OCI-LY3 (cell line): ENCODE results near the gene SHANK2.

ENCODE experiments used
- H2AFZ ChIP-seq: fragments of 200-600, 300-600 bp; shearing (Covaris generic); 2 replicates; pipeline ENCODE4 v1.6.0; 2014; ENCODE audit warnings: antibody characterized with exemption, low read depth, low read length
- H3K27ac ChIP-seq: fragments of 200-600, 300-600 bp; sonication (generic); 2 replicates; pipeline ENCODE4 v1.5.1; 2014; ENCODE audit warnings: mild to moderate bottlenecking, low read length, moderate library complexity, mixed read lengths
- H3K27me3 ChIP-seq: fragments of 200-600, 300-600 bp; sonication (generic); 2 replicates; pipeline ENCODE4 v1.6.1; 2014; ENCODE audit warnings: low read depth, low read length, mixed read lengths
- H3K36me3 ChIP-seq: fragments of 200-600, 300-600 bp; sonication (generic); replicated peaks from 2 replicates; pipeline ENCODE3; 2014; ENCODE audit warnings: low read depth, low read length, mixed read lengths
- H3K4me1 ChIP-seq: fragments of 300-600, 200-600 bp; sonication (generic); 2 replicates; pipeline ENCODE4 v1.6.1; 2014; ENCODE audit warnings: low read length, mixed read lengths
- H3K4me2 ChIP-seq: fragments of 200-600, 300-600 bp; sonication (generic); 2 replicates; pipeline ENCODE4 v1.6.1; 2014; ENCODE audit warnings: low read length, mixed read lengths
- H3K4me3 ChIP-seq: fragments of 300-600, 200-600 bp; sonication (generic); 2 replicates; pipeline ENCODE4 v1.5.1; 2014; ENCODE audit warnings: antibody characterized with exemption, mild to moderate bottlenecking, low read length, moderate library complexity
- H3K79me2 ChIP-seq: fragments of 300-600, 200-600 bp; shearing (Covaris generic); 2 replicates; pipeline ENCODE4 v1.6.1; 2014; ENCODE audit warnings: mild to moderate bottlenecking, low read length, mixed read lengths
- H3K9ac ChIP-seq: fragments of 300-600, 200-600 bp; shearing (Covaris generic); 2 replicates; pipeline ENCODE4 v1.6.0; 2014; ENCODE audit warnings: mild to moderate bottlenecking, low read length, moderate library complexity
- H3K9me3 ChIP-seq: fragments of 200-600, 300-600 bp; shearing (Covaris generic); 2 replicates; pipeline ENCODE4 v1.6.1; 2014; ENCODE audit warnings: low read length, mixed read lengths; ENCODE audit not compliant: insufficient read depth
- H4K20me1 ChIP-seq: fragments of 200-600, 300-600 bp; sonication (generic); 2 replicates; pipeline ENCODE4 v1.6.1; 2016; ENCODE audit warnings: low read length, mixed read lengths; ENCODE audit not compliant: insufficient read depth
- EZH2phosphoT487 ChIP-seq: fragments of 200-600 bp; shearing (Covaris generic); IDR thresholded peaks from 2 replicates; pipeline ENCODE4 v1.6.1; 2018; ENCODE audit warnings: antibody characterized with exemption, mixed run types, low read depth
- TF ChIP-seq, protein P1 (sequence below): fragments of 200-600, 300-600 bp; sonication (generic); IDR thresholded peaks from 2 replicates; pipeline ENCODE4 v1.5.1; 2014; ENCODE audit warnings: antibody characterized with exemption, low read length, low read depth

Gene SHANK2

GRCh38 chr11:71223671-71224660 is 28.4 kb downstream of the SHANK2 start:
- Histone ChIP-seq H3K9me3 (peaks cover 21% of the 10 kb centered on the region; the same call in 1 of the 2 replicates), H3K4me1 (no peaks in the 10 kb centered on the region), H3K9ac (no peak overlapping the region), H3K27ac (no peak overlapping the region), H3K36me3 (no peaks in the 10 kb centered on the region), H3K79me2 (no peaks in the 10 kb centered on the region), H3K27me3 (no peaks in the 10 kb centered on the region), H2AFZ (no peak overlapping the region), H4K20me1 (no peaks in the 10 kb centered on the region), H3K4me2 (no peak overlapping the region), H3K4me3 (no peak overlapping the region)
- no peak for TF ChIP-seq EZH2phosphoT487
- TF ChIP-seq, protein P1, sequence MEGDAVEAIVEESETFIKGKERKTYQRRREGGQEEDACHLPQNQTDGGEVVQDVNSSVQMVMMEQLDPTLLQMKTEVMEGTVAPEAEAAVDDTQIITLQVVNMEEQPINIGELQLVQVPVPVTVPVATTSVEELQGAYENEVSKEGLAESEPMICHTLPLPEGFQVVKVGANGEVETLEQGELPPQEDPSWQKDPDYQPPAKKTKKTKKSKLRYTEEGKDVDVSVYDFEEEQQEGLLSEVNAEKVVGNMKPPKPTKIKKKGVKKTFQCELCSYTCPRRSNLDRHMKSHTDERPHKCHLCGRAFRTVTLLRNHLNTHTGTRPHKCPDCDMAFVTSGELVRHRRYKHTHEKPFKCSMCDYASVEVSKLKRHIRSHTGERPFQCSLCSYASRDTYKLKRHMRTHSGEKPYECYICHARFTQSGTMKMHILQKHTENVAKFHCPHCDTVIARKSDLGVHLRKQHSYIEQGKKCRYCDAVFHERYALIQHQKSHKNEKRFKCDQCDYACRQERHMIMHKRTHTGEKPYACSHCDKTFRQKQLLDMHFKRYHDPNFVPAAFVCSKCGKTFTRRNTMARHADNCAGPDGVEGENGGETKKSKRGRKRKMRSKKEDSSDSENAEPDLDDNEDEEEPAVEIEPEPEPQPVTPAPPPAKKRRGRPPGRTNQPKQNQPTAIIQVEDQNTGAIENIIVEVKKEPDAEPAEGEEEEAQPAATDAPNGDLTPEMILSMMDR, result no peak

- H3K4me1 ChIP-seq, result no peaks in the 10 kb centered on the region
- H3K36me3 ChIP-seq, result no peaks in the 10 kb centered on the region
- H3K27ac ChIP-seq, result no peak overlapping the region
- no peak overlapping the region for H3K9ac ChIP-seq
- H3K4me3 ChIP-seq, result no peak overlapping the region
- H4K20me1 ChIP-seq, result no peaks in the 10 kb centered on the region
- H3K79me2 ChIP-seq, result no peaks in the 10 kb centered on the region
- H2AFZ ChIP-seq, result no peak overlapping the region
- H3K9me3 ChIP-seq, result peaks cover 23% of the 10 kb centered on the region; the same call in 1 of the 2 replicates
- no peak overlapping the region for H3K4me2 ChIP-seq
- H3K27me3 ChIP-seq, result no peaks in the 10 kb centered on the region
- no peak for TF ChIP-seq EZH2phosphoT487
- TF ChIP-seq, protein P1, result no peak
Measured at GRCh38 chr11:71223081-71223405, 29.3 kb downstream of the SHANK2 start.

GRCh38 chr11:71222318-71223080 is 29.9 kb downstream of the SHANK2 start:
- H3K4me3 ChIP-seq, result no peak overlapping the region
- no peaks in the 10 kb centered on the region for H3K27me3 ChIP-seq
- H3K79me2 ChIP-seq, result no peaks in the 10 kb centered on the region
- peaks cover 21% of the 10 kb centered on the region; the same call in 1 of the 2 replicates for H3K9me3 ChIP-seq
- TF ChIP-seq, protein P1, result no peak
- no peak for TF ChIP-seq EZH2phosphoT487
- no peak overlapping the region for H3K9ac ChIP-seq
- H3K36me3 ChIP-seq, result no peaks in the 10 kb centered on the region
- H3K4me2 ChIP-seq, result no peak overlapping the region
- no peak overlapping the region for H2AFZ ChIP-seq
- no peaks in the 10 kb centered on the region for H3K4me1 ChIP-seq
- no peaks in the 10 kb centered on the region for H4K20me1 ChIP-seq
- no peak overlapping the region for H3K27ac ChIP-seq

DNA sequence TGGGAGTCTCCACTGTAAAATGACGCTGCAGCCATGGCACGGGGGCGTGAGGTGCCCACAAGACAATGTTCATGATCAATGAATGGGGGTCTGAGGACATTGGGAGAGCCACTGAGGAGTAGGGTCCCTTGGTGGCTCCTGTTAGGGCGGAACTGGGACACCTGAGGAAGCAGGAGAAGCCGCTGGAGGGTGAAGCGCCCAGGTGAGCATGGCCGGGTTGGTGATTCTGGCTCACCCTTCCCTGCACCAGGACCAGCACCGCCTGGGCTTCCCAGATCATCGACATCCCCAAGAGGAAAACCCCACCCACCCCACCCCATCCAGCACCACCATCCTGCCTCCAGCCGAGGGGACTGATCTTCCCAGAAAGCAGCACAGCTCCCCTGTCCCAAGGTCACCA is 30.6 kb downstream of the SHANK2 start:
- no peaks in the 10 kb centered on the region for H3K27me3 ChIP-seq
- no peaks in the 10 kb centered on the region for H3K36me3 ChIP-seq
- TF ChIP-seq, protein P1, result no peak
- no peak for TF ChIP-seq EZH2phosphoT487
- H3K4me1 ChIP-seq, result no peaks in the 10 kb centered on the region
- H3K9me3 ChIP-seq, result peaks cover 14% of the 10 kb centered on the region; the same call in 1 of the 2 replicates
- no peak overlapping the region for H3K9ac ChIP-seq
- H3K27ac ChIP-seq, result no peak overlapping the region
- H4K20me1 ChIP-seq, result no peaks in the 10 kb centered on the region
- no peak overlapping the region for H3K4me2 ChIP-seq
- H3K79me2 ChIP-seq, result no peaks in the 10 kb centered on the region
- H2AFZ ChIP-seq, result no peak overlapping the region
- H3K4me3 ChIP-seq, result no peak overlapping the region
